Stomach (tissue), 4 donors: ENCODE measurements around the gene SUV39H2.

Experiments
- CTCF ChIP-seq, 7 experiments: fragments of 450-650 bp in 4 of 7; fragments of 200-600 bp in 3 of 7; sonication (generic) in 3 of 7; IDR thresholded peaks; one replicate each; pipeline ENCODE4 v1.5.1; 2016 to 2019; ENCODE audit warnings: antibody characterized with exemption in 7 of 7, control low read depth in 2 of 7, mild to moderate bottlenecking in 1 of 7
- EP300 ChIP-seq: sonication (generic); formaldehyde crosslinking; IDR thresholded peaks from one replicate; pipeline ENCODE4 v1.6.1; 2017; ENCODE audit warnings: antibody characterized with exemption
- POLR2A ChIP-seq, 4 donors: fragments of 450-650 bp; IDR thresholded peaks; one replicate each; pipeline ENCODE4 v1.6.1; 2016; ENCODE audit warnings: antibody characterized with exemption in 4 of 4, control low read depth in 2 of 4, mild to moderate bottlenecking in 1 of 4, moderate library complexity in 1 of 4
- POLR2AphosphoS5 ChIP-seq, 3 donors: sonication (generic); formaldehyde crosslinking; IDR thresholded peaks; one replicate each; pipeline ENCODE4 v1.6.1; 2016; ENCODE audit warnings: antibody characterized with exemption in 3 of 3

GRCh38 chr10:14879124-14879927 is 660 bp downstream of the SUV39H2 start:
- TF ChIP-seq CTCF (IDR thresholded peaks at IDR 0.05), result no peak
- no peak for TF ChIP-seq POLR2AphosphoS5 (IDR thresholded peaks at IDR 0.05)
- no peak for TF ChIP-seq POLR2A (IDR thresholded peaks at IDR 0.05)
- no peak for TF ChIP-seq EP300
